ENCODE data around the gene KRT3.

DNA sequence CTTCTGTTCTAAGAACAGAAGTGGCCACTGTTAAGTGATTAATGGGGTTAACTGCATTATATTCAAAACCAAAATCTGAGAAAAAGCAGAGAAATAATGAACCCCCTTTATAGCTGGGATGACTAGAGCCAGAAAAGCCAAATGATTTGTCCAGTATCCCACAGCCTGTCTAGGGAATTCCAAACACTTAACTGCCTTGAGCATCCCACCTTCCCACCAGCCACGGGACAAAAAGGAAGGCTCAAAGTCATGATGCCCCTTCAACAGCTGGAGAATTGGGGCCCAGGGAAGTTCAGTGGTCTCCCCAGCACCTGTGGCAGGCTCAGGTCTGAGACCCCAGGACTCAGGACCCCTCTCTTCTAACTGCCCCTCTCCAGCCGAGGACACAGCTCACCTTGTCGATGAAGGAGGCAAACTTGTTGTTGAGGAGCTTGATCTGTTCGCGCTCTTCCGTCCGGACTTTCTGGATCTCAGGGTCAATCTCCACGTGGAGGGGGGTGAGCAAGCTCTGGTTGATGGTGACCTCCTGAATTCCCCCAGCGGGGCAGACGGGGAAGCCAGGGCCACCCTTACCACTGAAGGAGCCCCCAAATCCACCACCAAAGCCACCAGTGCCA is 17.4 kb upstream of the KRT3 start:
- TF ChIP-seq POLR2A (IDR thresholded peaks at IDR 0.05) (no peak), POLR2AphosphoS5 (IDR thresholded peaks at IDR 0.05) (no peak)
- TF ChIP-seq, protein P1, sequence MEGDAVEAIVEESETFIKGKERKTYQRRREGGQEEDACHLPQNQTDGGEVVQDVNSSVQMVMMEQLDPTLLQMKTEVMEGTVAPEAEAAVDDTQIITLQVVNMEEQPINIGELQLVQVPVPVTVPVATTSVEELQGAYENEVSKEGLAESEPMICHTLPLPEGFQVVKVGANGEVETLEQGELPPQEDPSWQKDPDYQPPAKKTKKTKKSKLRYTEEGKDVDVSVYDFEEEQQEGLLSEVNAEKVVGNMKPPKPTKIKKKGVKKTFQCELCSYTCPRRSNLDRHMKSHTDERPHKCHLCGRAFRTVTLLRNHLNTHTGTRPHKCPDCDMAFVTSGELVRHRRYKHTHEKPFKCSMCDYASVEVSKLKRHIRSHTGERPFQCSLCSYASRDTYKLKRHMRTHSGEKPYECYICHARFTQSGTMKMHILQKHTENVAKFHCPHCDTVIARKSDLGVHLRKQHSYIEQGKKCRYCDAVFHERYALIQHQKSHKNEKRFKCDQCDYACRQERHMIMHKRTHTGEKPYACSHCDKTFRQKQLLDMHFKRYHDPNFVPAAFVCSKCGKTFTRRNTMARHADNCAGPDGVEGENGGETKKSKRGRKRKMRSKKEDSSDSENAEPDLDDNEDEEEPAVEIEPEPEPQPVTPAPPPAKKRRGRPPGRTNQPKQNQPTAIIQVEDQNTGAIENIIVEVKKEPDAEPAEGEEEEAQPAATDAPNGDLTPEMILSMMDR (IDR thresholded peaks at IDR 0.05): no peak

All from stomach (tissue), 4 donors.